GM23338 (cell line): ENCODE data around the gene ARHGEF28. TPM values are rescaled to one million over a fixed set of nuclear protein-coding genes. Genes with fewer than 3 reads are reported as not detected.

Experiments used
- ATAC-seq: fragments of 200-7000 bp; cut with Tn5 transposase; 3 replicates; pipeline ENCODE4 v1.9.1; 2020
- DNase-seq: peaks from one replicate; pipeline ENCODE4 v3.0.0-alpha.2; 2015; ENCODE audit warnings: low spot score
- H2AFZ ChIP-seq: fragments of 200-600 bp; sonication (generic); 2 replicates; pipeline ENCODE4 v1.8.0; 2016; ENCODE audit warnings: antibody characterized with exemption, mild to moderate bottlenecking, moderate library complexity
- H3F3A ChIP-seq: fragments of 200-600 bp; sonication (generic); replicated peaks from 2 replicates; pipeline ENCODE4 v1.8.0; 2017; ENCODE audit warnings: antibody characterized with exemption, mixed run types, low read depth
- H3K27ac ChIP-seq: fragments of 200-600 bp; sonication (generic); 2 replicates; pipeline ENCODE4 v1.6.1; 2016; ENCODE audit warnings: low read depth
- H3K27me3 ChIP-seq: fragments of 200-600 bp; sonication (generic); 2 replicates; pipeline ENCODE4 v1.8.0; 2016; ENCODE audit warnings: mild to moderate bottlenecking, mixed run types, moderate library complexity; ENCODE audit not compliant: insufficient read depth
- H3K36me3 ChIP-seq: fragments of 200-600 bp; sonication (generic); 2 replicates; pipeline ENCODE4 v1.8.0; 2016; ENCODE audit warnings: mild to moderate bottlenecking; ENCODE audit not compliant: insufficient read depth
- H3K4me1 ChIP-seq: fragments of 200-600 bp; sonication (generic); 2 replicates; pipeline ENCODE4 v1.8.0; 2016; ENCODE audit warnings: mild to moderate bottlenecking, moderate library complexity; ENCODE audit not compliant: insufficient read depth
- H3K4me2 ChIP-seq: fragments of 200-600 bp; sonication (generic); 2 replicates; pipeline ENCODE4 v1.7.1; 2017; ENCODE audit warnings: mixed run types
- H3K4me3 ChIP-seq: fragments of 200-600 bp; sonication (generic); 2 replicates; pipeline ENCODE4 v1.6.1; 2016; ENCODE audit warnings: mixed run types
- H3K79me2 ChIP-seq: fragments of 200-600 bp; sonication (generic); replicated peaks from 2 replicates; pipeline ENCODE4 v1.8.0; 2017; ENCODE audit warnings: mild to moderate bottlenecking; ENCODE audit not compliant: insufficient read depth
- H3K9me2 ChIP-seq: fragments of 200-600 bp; sonication (generic); 2 replicates; pipeline ENCODE4 v1.8.0; 2017; ENCODE audit not compliant: insufficient read depth
- H4K20me1 ChIP-seq: fragments of 200-600 bp; sonication (generic); replicated peaks from 2 replicates; pipeline ENCODE4 v1.8.0; 2017; ENCODE audit warnings: mild to moderate bottlenecking; ENCODE audit not compliant: insufficient read depth
- H3K27ac Mint-ChIP-seq: 2 replicates; pipeline ENCODE4 v1.8.0; 2020; ENCODE audit warnings: inconsistent platforms, mild to moderate bottlenecking, moderate library complexity, mixed read lengths
- H3K27me3 Mint-ChIP-seq: 3 replicates; pipeline ENCODE4 v1.8.0; 2022; ENCODE audit warnings: low read depth, mild to moderate bottlenecking, moderate library complexity, mixed read lengths, inconsistent platforms; ENCODE audit not compliant: insufficient read depth, poor library complexity
- H3K36me3 Mint-ChIP-seq: 3 replicates; pipeline ENCODE4 v1.8.0; 2021; ENCODE audit warnings: low read depth, mild to moderate bottlenecking, inconsistent platforms, moderate library complexity, mixed read lengths
- H3K4me1 Mint-ChIP-seq: 3 replicates; pipeline ENCODE4 v1.8.0; 2020; ENCODE audit warnings: mild to moderate bottlenecking, inconsistent platforms, mixed read lengths
- H3K4me3 Mint-ChIP-seq: 3 replicates; pipeline ENCODE4 v1.8.0; 2021; ENCODE audit warnings: moderate library complexity, mild to moderate bottlenecking, inconsistent platforms, mixed read lengths
- H3K9me3 Mint-ChIP-seq: 3 replicates; pipeline ENCODE4 v1.8.0; 2020; ENCODE audit warnings: moderate library complexity, mild to moderate bottlenecking, inconsistent platforms, mixed read lengths
- CREB1 ChIP-seq: fragments of 250-450 bp; sonication (Bioruptor Pico); IDR thresholded peaks from 2 replicates; pipeline ENCODE4 v1.5.0; 2020; ENCODE audit warnings: low read depth, mild to moderate bottlenecking, moderate library complexity
- ETS1 ChIP-seq: IDR thresholded peaks from 2 replicates; pipeline ENCODE4 v1.6.1; 2016; ENCODE audit warnings: antibody characterized with exemption
- EZH2 ChIP-seq: fragments of 200-600 bp; sonication (generic); IDR thresholded peaks from one replicate; pipeline ENCODE4 v1.8.0; 2017; ENCODE audit warnings: antibody characterized with exemption, mild to moderate bottlenecking, low read depth; ENCODE audit not compliant: unreplicated experiment
- EZH2phosphoT487 ChIP-seq: fragments of 200-600 bp; sonication (generic); IDR thresholded peaks from one replicate; pipeline ENCODE4 v1.8.1; 2018; ENCODE audit warnings: antibody characterized with exemption; ENCODE audit not compliant: unreplicated experiment
- JUNB ChIP-seq: IDR thresholded peaks from one replicate; pipeline ENCODE4 v1.6.1; 2016; ENCODE audit warnings: antibody characterized with exemption; ENCODE audit not compliant: unreplicated experiment
- NANOG ChIP-seq: IDR thresholded peaks from 2 replicates; pipeline ENCODE4 v1.6.1; 2016; ENCODE audit warnings: antibody characterized with exemption, borderline replicate concordance
- POLR2AphosphoS5 ChIP-seq: IDR thresholded peaks from 2 replicates; pipeline ENCODE4 v1.6.1; 2016; ENCODE audit warnings: antibody characterized with exemption, low read depth
- REST ChIP-seq: IDR thresholded peaks from one replicate; pipeline ENCODE4 v1.6.1; 2018; ENCODE audit warnings: antibody characterized with exemption; ENCODE audit not compliant: unreplicated experiment
- STAT1 ChIP-seq: IDR thresholded peaks from one replicate; pipeline ENCODE4 v1.6.1; 2016; ENCODE audit warnings: antibody characterized with exemption; ENCODE audit not compliant: unreplicated experiment
- ZNF114 ChIP-seq: fragments of 250-450 bp; sonication (Bioruptor Pico); IDR thresholded peaks from 2 replicates; pipeline ENCODE4 v1.5.0; 2020; ENCODE audit warnings: mild to moderate bottlenecking, moderate library complexity
- ZNF331 ChIP-seq: fragments of 250-450 bp; sonication (Bioruptor Pico); IDR thresholded peaks from 2 replicates; pipeline ENCODE4 v1.5.0; 2020; ENCODE audit warnings: low read depth, mild to moderate bottlenecking, moderate library complexity
- ZNF462 ChIP-seq: fragments of 250-450 bp; sonication (Bioruptor Pico); IDR thresholded peaks from 2 replicates; pipeline ENCODE4 v1.5.0; 2020; ENCODE audit warnings: mild to moderate bottlenecking, moderate library complexity
- polyA plus RNA-seq: library from polyadenylated mRNA; unstranded; fragments of >200 nt; fragmentation: Nextera tagmentation; extraction: Ambion mirVana; gene quantifications from 2 replicates; pipeline ENCODE4 v1.2.1, GENCODE V29; 2016
- total RNA-seq: library from RNA; depleted of rRNA; stranded (reverse); fragments of >200 nt; shearing (Covaris generic); gene quantifications from 2 replicates; pipeline ENCODE4 v1.2.3, GENCODE V29; 2014
- TF ChIP-seq, protein P1 (sequence below), 2 experiments: fragments of 200-600 bp in 1 of 2; sonication (generic) in 1 of 2; conservative IDR thresholded peaks; 2 replicates each; pipeline versions ENCODE4 v1.5.1 to v1.6.1; 2016 to 2017; ENCODE audit warnings: antibody characterized with exemption in 2 of 2, low read depth in 2 of 2, mild to moderate bottlenecking in 2 of 2, moderate library complexity in 1 of 2

The ARHGEF28 gene
- total and polyA plus RNA-seq, 2 experiments from 2014 or later, result 0.39 to 1.0 TPM

DNA sequence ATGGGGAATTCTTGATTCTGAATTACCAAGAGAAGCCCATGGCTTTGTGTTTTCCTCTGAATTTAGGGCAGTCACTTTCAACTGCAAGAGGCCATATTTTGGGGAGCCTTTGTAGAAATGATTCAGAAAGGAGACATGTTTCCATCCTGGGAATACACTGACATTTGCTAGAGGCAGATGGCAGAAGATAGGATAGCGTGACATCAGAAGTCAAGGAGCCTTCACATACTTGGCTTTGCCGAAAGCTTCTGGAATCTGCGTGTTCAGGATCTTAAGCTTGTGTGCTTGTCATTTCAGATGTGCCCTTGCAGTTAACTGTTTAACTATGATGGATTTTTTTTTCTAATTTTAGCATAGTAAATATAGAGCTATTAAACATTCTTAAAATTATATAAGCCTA, 296.2 kb downstream of the ARHGEF28 start:
- Mint-ChIP-seq H3K9me3 (no peaks in the 10 kb centered on the region), H3K36me3 (no peaks in the 10 kb centered on the region), H3K27me3 (peaks cover 2% of the 10 kb centered on the region), H3K4me1 (peaks cover 12% of the 10 kb centered on the region; the same call in 2 of the 3 replicates), H3K4me3 (no peak overlapping the region), H3K27ac (no peak overlapping the region)
- no peak overlapping the region for H3K27ac ChIP-seq
- no peaks in the 10 kb centered on the region for H3K79me2 ChIP-seq
- H4K20me1 ChIP-seq, result no peaks in the 10 kb centered on the region
- DNase-seq (no peak), ATAC-seq (no peak)
- no peaks in the 10 kb centered on the region for H3K9me2 ChIP-seq
- no peak overlapping the region for H3K4me3 ChIP-seq
- H3K27me3 ChIP-seq, result no peaks in the 10 kb centered on the region
- TF ChIP-seq JUNB, result no peak
- TF ChIP-seq, protein P1, sequence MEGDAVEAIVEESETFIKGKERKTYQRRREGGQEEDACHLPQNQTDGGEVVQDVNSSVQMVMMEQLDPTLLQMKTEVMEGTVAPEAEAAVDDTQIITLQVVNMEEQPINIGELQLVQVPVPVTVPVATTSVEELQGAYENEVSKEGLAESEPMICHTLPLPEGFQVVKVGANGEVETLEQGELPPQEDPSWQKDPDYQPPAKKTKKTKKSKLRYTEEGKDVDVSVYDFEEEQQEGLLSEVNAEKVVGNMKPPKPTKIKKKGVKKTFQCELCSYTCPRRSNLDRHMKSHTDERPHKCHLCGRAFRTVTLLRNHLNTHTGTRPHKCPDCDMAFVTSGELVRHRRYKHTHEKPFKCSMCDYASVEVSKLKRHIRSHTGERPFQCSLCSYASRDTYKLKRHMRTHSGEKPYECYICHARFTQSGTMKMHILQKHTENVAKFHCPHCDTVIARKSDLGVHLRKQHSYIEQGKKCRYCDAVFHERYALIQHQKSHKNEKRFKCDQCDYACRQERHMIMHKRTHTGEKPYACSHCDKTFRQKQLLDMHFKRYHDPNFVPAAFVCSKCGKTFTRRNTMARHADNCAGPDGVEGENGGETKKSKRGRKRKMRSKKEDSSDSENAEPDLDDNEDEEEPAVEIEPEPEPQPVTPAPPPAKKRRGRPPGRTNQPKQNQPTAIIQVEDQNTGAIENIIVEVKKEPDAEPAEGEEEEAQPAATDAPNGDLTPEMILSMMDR (conservative IDR thresholded peaks at IDR 0.05; ENCODE audit: low read depth in 2 of 2), result no peak
- TF ChIP-seq REST, result no peak
- no peak for TF ChIP-seq ZNF114 (CRISPR knock-in tag)
- TF ChIP-seq ETS1, result no peak
- TF ChIP-seq EZH2phosphoT487, result no peak
- TF ChIP-seq ZNF331, result no peak
- no peak for TF ChIP-seq POLR2AphosphoS5
- no peak for TF ChIP-seq CREB1
- no peak for TF ChIP-seq STAT1
- TF ChIP-seq EZH2, result no peak
- no peak for TF ChIP-seq ZNF462
- TF ChIP-seq NANOG, result no peak
- no peaks in the 10 kb centered on the region for H3F3A ChIP-seq
- H3K4me1 ChIP-seq, result peaks cover 12% of the 10 kb centered on the region; the same call in 1 of the 2 replicates
- H3K36me3 ChIP-seq, result no peaks in the 10 kb centered on the region
- H3K4me2 ChIP-seq, result no peak overlapping the region
- no peak overlapping the region for H2AFZ ChIP-seq
